ENCODE data around the gene RNFT2.

Gene RNFT2

GRCh38 chr12:116737774-116738657, at the start of gene RNFT2, which contains the start of gene SPRING1:
Gene RNFT2 (plus strand): TSS chr12:116738315. CDS start chr12:116740498, 2,183 bp downstream.
Gene SPRING1 (minus strand): TSS chr12:116738069. CDS start chr12:116737900, 169 bp downstream.
- DNase-seq: peak; percentile 97 to 99

- DNase-seq: no peak
These were observed 48.6 kb upstream of the RNFT2 start for GRCh38 chr12:116689521-116689920.

- DNase-seq: no peak
These were observed 48.0 kb upstream of the RNFT2 start for GRCh38 chr12:116689979-116690744.

DNA sequence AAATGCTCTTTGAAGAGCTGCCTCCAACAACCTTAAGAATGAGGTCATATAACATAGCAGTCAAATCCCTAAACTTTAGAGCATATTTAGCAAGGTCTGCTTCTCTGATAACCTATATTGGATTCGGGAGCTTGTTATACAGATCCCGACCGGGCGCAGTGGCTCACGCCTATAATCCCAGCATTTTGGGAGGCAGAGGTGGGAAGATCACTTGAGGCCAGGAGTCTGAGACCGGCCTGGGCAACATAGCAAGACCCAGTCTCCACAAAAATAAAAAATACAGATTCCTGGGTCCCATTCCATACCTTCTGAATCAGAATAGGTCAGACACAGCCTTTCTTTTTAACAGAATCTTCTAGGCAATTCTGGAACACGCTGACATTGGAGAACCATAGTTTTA, 46.9 kb upstream of the RNFT2 start:
- DNase-seq: no peak

- DNase-seq: no peak
These were observed 46.5 kb upstream of the RNFT2 start for GRCh38 chr12:116691636-116692035.

DNA sequence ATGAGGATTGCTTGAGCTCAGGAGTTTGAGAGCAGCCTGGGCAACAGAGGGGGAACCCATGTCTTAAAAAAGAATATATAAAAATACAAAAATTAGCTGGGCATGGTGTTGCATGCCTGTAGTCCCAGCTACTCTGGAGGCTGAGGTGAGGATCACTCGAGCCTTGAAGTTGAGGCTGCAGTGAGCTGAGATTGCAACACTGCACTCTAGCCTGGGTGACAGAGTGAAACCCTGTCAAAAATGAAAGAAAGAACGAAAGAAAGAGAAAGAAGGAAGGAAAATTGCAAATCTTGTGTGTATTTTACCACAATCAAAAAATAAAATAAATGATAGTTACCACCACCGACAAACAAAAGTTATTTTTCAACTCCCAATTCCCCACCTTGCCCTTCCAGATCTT, 45.5 kb upstream of the RNFT2 start:
- no peak for DNase-seq

GRCh38 chr12:116693286-116694227, 44.6 kb upstream of the RNFT2 start:
- DNase-seq: no peak

DNA sequence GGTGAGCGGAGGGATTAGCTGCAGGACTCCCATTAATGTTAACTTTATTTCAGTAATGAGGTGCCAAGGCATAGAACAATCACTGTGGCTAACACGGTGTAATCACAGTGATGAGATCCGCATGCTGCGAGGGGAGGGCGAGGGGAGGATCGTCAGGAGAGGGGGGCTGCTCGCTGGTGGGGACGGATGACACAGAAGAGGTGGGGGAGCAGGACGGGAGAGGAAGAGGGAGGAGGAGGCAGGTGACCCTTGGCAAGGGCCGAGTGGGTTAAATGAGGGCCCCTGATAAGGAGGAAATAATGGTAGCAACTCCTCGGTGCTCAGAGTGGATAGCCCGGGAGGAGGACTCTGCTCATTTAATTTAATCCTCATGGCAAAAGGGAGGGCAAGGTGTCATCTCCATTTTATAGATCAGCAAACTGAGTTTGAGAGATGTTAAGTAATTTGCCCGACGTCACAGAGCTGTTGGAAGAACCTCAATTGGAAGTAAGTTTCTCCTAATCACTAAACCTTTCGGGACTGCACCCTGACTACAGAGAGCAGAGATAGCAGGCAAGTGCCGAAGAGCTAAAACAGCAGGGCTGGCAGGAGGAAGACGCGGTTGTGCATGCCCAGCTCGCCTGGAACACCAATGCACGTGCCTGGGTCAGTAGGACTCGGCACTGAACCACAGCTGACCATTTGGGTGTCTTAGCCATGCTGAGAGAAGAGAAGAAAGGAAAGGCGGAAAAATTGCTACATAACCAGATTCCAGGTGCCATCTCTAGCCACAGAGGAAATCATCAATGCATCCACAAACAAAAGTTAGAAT, 43.3 kb upstream of the RNFT2 start:
- DNase-seq: no peak

DNA sequence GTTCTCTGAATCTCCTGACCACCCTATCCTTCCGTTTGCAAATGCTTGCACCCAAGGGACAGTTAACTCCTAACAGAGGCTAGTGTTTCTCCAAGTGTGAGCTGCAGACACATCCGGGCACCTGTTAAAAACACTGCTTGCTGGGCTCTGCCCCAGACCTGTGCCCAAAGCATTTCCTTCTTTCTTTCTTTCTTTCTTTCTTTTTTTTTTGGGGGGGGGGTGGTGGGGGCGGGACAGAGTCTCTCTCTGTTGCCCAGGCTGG, 42.7 kb upstream of the RNFT2 start:
- DNase-seq: no peak

GRCh38 chr12:116697305-116697704, 40.8 kb upstream of the RNFT2 start:
- no peak for DNase-seq

GRCh38 chr12:116697716-116698115, 40.4 kb upstream of the RNFT2 start:
- no peak for DNase-seq

DNA sequence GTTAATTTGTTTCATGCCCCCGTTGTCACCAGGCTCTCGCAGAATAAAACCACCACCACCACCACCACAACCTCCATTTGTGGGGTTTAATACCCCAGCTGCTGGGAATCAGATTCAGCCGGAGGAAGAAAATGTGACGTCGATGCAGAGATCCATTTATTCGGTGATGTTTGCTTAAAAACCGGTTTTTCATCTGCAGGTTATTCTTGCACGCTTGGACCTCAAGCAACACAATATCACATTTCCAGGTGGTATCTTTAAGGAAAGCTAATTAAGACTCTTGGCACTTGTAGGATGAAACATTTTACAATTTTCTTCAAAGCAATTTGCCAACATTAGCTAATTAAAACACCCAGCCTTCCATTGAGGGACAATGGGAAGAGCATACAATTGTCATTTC, 40.0 kb upstream of the RNFT2 start:
- no peak for DNase-seq

DNA sequence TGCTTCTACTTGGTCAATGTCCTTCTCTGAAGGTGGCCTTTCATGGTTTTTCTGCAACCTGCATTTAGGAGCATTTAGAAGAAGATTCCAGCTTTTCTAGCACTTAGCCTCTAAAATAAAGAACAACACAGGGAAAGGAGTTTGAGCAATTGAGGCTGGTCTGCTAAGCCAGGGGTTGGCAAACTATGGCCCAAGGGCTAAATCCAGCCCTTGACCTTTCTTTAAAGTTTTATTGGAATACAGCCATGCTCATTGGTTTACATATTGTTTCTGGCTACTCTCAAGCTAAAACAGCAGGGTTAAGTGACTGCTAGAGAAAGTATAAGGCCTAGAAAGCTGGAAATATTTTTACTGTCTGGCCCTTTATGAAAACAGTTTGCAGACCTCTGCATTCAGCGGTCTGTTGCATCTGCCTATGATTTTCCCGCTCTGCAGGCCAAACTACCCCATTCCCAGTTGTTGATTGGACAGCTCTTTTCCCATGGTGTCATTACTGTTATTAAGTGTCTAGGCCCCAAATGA, 39.5 kb upstream of the RNFT2 start:
- no peak for DNase-seq

DNA sequence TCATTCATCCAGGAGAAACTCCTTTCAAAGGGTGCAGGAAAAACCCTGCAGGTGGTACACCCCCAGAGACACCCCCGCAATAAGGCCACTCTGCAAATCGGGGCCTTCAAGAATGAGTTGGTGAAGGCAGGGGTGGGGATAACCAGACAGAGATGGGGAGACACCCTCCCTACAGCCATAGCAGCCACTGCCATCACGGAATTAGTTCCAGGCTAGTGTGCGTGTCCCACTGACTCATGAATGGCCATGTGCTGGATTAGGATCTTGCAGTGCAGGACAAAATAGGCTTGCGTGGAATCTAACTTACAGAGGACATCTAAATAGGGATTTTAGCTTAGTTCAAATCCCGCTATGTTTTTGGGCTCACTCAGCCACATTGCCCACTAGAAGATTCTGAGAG, 38.0 kb upstream of the RNFT2 start:
- no peak for DNase-seq

DNA sequence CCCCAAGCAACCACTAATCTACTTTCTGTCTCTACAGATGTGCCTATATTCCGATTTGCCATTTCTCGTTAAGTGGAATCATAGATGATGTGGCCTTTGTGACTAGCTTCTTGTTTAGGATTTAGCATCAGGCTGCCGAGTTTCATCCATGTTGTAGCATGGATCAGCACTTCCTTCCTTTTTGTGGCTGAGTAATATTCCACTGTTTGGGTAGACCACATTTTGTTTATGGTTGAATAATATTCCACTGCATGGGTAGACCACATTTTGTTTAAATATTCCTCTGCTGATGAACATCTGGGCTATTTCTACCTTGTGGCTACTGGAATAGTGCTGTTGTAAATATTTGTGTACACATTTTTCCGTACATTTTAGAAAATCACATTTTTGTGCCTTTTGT, 36.7 kb upstream of the RNFT2 start:
- DNase-seq: no peak

GRCh38 chr12:116703214-116703795, 34.8 kb upstream of the RNFT2 start:
- peak; percentile 59 to 69 for DNase-seq

GRCh38 chr12:116707751-116708150, 30.4 kb upstream of the RNFT2 start:
- no peak for DNase-seq

GRCh38 chr12:116708826-116709756, 29.0 kb upstream of the RNFT2 start:
- peak; percentile 35 to 41 for DNase-seq

GRCh38 chr12:116709768-116710167, 28.3 kb upstream of the RNFT2 start:
- DNase-seq: no peak

Measured in activated CD4-positive, alpha-beta T cell treated with anti-CD3 and anti-CD28 coated beads for 4 hours (primary cell).